Stimulated activated CD4-positive, alpha-beta T cell treated with anti-CD3 and anti-CD28 coated beads, Interleukin-12 subunit alpha, Interleukin-12 subunit beta, amount 100 ng/mL, for 4 hours (primary cell): Measurements from ENCODE around the gene HOXC11.

ENCODE experiments used
- DNase-seq: peaks from one replicate; pipeline ENCODE4 v3.0.0-alpha.2; 2020

Gene HOXC11

DNA sequence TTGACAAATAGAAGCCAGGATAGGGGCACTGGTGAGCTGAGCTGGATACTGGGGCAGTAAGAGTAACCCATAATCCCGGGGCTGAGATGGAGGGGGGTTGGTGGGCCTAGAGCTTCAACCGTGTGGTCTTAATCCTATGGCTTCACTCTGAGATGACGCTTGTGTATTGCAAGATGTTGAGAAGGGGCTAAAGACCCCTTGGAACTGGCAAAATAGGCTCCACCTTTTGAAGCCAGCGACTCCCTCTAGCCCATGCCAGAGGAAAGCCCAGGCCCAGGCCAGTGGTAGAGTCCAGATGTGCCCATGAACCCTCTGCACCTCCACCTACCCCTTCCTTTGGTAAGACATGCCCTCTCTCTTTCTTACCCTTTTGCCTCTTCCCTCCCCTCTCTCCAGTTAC is 13.6 kb upstream of the HOXC11 start:
- DNase-seq, result no peak

DNA sequence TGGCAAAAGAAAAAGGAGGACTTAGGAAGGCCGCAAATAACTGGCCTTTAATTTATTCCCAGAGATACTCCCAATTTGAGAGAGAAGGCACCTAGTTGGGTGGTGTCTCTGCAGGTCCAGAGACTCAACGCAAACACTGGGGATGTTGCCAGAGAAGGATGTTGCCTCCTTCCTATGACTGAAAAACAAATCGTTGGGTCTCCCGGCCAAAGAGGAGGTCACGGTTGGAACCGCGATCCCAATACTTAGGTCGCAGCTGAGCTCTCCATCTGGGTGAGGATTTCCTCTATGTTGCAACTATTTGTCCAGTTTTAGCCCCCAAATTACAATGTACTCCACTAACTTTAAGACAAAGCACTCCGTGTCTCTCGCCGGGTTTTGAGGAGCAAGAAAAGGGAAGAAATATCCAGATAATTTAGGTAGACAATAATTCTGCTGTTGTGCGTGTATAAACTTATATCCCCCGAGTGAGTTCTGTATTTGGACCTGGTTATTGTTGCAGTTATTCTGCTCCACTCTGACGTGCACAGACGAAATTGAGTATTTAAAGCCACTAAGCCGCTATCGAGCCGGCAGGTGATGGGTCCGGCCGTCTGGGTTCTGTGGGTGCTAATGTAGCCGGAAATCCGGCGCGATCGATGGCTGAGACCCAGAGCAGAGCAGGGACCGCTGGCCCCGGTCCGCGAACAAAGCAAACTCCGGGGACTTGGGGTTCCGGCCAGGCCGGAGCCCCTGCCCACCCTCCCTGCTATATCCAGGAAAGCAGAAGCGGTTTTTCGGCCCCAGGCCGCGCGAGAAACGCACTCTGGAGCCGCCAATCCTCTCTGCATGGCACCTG is 12.5 kb upstream of the HOXC11 start:
- DNase-seq, result no peak

DNA sequence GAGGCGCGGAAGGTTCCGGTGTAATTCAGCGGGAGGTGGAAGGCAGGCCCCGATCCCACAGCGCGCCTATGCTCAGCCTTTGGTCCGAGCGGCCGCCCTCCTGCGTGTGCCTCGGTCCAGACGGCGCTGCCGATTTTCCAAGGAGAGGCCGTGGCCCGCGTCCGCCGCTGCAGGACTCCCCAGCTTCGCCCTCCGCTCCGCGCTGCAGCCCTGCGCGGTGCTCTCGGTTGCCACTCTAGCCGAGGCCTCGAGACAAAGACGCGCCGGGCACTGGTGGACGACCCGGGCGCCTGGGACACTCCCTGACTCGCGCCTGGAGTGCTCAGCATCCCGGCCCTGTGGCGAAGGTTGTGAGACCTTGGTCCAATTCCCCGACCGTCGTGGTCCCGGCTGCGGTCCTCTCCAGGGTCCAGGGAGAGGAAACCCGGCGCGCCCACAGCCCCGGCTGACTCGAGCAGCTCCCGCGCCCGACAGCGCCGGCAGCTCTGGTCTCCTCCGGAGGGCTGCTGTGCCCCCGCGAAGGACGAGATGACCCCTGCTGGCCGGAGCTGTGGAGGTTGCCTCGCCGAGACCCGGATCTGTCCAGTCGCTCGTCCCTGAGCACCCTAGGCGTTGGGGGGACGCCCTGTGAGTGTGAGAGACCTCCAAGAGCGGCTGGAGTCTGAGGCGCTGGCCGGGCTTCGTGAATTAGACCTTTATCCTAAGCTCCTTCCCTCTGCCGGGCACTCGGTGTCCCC is 11.7 kb upstream of the HOXC11 start:
- no peak for DNase-seq

GRCh38 chr12:53963005-53963404 is 9.9 kb upstream of the HOXC11 start:
- no peak for DNase-seq

DNA sequence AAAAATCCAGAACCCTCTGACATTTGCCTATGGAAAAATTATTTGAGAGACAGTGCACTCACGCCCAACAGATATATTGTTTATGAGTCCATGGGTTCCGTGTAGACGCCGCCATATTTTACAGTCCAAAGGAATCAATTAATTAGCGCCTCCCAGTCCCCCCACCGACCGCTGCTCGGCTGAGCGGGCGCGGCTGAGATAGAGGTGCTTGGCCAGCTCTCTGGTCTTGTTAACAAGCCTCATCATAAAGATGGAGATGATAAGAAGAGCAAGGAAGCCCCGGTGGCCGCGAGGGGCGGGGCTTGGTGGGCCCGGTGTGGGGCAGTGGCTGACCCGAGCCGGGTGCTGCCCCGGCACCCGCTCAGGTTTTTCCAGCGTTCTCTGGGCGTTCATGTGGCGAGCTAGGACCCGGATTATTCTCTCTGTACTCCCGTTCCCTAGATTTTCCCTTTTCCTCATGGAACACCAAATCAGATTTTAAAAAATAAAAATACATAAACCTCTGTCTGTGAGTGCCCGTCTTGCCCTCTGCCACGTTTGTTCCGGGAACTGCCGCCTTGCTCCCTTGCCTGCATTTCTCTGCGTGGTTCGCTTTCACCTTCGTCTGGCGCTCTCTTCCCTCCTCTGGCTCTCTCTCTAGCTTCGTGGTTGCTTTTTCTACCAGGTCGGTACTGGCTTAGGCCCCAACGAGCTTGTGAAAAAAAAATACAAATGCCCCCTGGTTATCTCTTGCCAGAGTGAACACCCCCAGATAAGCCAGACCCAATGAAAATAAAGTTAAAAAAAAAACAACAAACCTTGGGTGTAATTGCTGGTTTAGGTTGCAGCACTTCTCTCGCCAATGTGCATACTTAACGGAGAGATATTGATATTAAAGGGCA is 9.3 kb upstream of the HOXC11 start:
- DNase-seq, result no peak

DNA sequence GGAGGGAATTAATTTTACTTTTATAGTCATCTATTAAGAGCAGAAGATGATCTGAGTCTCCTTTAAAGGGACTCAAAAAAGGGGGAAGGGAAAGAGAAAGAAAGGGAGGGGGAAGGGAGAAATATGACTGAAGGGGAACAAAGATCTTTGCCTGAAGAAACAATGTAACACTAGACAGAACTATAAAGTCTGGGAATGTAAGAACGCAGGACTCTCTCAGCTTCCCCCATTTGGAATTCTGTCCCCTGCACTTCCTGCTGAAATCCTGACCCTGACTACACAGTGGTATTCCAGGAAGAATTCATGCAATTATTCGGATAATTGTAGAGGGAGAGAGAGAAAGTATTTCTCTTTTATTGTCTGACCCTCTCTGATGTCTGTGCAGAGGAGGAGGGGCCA is 8.6 kb upstream of the HOXC11 start:
- no peak for DNase-seq

GRCh38 chr12:53965281-53966084 is 7.4 kb upstream of the HOXC11 start:
- DNase-seq, result no peak

- no peak for DNase-seq
Measured at GRCh38 chr12:53966085-53966384, 6.9 kb upstream of the HOXC11 start.

GRCh38 chr12:53966385-53967133 is 6.4 kb upstream of the HOXC11 start:
- no peak for DNase-seq

GRCh38 chr12:53967421-53967925 is 5.5 kb upstream of the HOXC11 start:
- no peak for DNase-seq

GRCh38 chr12:53968214-53969127 is 4.5 kb upstream of the HOXC11 start:
- DNase-seq, result no peak

DNA sequence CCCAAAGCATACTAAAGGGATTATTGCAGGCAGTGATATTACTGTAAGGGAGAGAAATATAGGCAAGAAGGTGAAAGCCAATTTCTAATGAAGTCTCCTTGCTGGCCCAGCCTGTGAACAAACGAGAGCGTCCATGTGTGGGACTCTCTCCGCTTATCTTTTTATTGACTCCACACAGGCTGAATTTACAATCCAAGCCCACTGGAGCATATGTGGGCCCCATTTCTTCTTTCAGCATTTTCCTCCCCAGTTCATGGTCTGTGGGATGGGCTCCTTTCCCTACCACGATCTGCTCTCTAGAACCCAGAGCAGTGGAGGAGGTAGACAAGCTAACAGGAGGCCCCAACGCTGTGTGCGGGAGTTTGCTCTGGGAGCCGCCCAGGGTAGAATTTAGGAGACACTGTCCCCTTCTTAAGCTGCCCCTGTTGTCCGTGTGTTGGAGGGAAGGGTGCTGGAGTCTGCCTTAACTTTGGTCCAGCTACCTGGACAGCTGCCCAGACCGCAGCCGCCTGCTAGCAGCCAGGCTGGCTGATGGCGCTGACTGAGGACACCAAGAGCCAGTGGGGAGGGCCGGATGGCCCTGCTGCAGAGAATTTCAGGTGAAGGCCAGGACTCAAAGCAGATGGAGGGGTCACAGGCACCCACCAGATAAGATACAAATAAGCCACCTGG is 3.2 kb upstream of the HOXC11 start:
- no peak for DNase-seq

GRCh38 chr12:53970451-53970850 is 2.5 kb upstream of the HOXC11 start:
- DNase-seq, result no peak

GRCh38 chr12:53971129-53971528 is 1.8 kb upstream of the HOXC11 start:
- DNase-seq, result no peak

- DNase-seq, result no peak
Measured at GRCh38 chr12:53971686-53972085, 1.2 kb upstream of the HOXC11 start.

- DNase-seq, result no peak
Measured at GRCh38 chr12:53972152-53972702, 699 bp upstream of the HOXC11 start.

DNA sequence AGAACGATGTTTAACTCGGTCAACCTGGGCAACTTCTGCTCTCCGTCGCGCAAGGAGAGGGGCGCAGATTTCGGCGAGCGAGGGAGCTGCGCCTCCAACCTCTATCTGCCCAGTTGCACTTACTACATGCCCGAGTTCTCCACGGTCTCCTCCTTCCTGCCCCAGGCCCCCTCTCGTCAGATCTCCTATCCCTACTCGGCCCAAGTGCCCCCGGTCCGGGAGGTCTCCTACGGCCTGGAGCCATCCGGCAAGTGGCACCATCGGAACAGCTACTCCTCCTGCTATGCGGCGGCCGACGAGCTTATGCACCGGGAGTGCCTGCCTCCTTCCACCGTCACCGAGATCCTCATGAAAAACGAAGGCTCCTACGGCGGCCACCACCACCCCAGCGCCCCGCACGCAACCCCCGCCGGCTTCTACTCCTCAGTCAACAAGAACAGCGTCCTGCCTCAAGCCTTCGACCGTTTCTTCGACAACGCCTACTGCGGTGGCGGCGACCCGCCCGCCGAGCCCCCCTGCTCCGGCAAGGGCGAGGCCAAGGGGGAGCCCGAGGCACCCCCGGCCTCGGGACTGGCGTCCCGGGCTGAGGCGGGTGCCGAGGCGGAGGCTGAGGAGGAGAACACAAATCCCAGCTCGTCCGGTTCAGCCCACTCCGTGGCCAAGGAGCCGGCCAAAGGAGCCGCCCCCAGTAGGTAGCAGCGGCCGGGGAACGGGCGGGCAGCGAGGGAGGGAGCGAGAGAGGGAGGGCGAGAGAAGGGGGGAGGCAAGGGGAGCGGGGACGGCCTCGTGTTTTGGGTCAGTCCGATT is 513 bp downstream of the HOXC11 start:
- no peak for DNase-seq
